ENCODE results near the gene TCF4. TPM values are rescaled to one million over a fixed set of nuclear protein-coding genes. Genes with fewer than 3 reads are reported as not detected.
A peak's percentile ranks its signal among the peaks of the same experiment; 100 is the strongest.

Gene TCF4
- total RNA-seq (36.6 TPM), polyA plus RNA-seq (12.7 TPM)
- long read RNA-seq, donor 1 = 0 reads
- long read RNA-seq, donor 2, partial matches to known transcripts = 6 of 12 reads
- long read RNA-seq, donor 2, other reads (novel, unspliced or antisense) = 0 of 12 reads
- long read RNA-seq, donor 3, partial matches to known transcripts = 0 of 2 reads
- long read RNA-seq, donor 3, other reads (novel, unspliced or antisense) = 0 of 2 reads
- long read RNA-seq, donor 4, full-length matches to known transcripts = 4 of 4 reads
- long read RNA-seq, donor 4, partial matches to known transcripts = 0 of 4 reads
- long read RNA-seq, donor 4, other reads (novel, unspliced or antisense) = 0 of 4 reads
- long read RNA-seq, donor 5, partial matches to known transcripts = 0 of 6 reads
- long read RNA-seq, donor 5, other reads (novel, unspliced or antisense) = 0 of 6 reads
- long read RNA-seq, donor 6, partial matches to known transcripts = 12 of 16 reads
- long read RNA-seq, donor 6, other reads (novel, unspliced or antisense) = 0 of 16 reads
- long read RNA-seq, donor 7, partial matches to known transcripts = 0 of 3 reads
- long read RNA-seq, donor 7, other reads (novel, unspliced or antisense) = 0 of 3 reads
- long read RNA-seq, donor 8, partial matches to known transcripts = 0 of 3 reads
- long read RNA-seq, donor 8, other reads (novel, unspliced or antisense) = 0 of 3 reads
- long read RNA-seq, donor 9, partial matches to known transcripts = 0 of 2 reads
- long read RNA-seq, donor 9, other reads (novel, unspliced or antisense) = 0 of 2 reads
- long read RNA-seq, donor 10, partial matches to known transcripts = 0 of 3 reads
- long read RNA-seq, donor 10, other reads (novel, unspliced or antisense) = 0 of 3 reads

DNA sequence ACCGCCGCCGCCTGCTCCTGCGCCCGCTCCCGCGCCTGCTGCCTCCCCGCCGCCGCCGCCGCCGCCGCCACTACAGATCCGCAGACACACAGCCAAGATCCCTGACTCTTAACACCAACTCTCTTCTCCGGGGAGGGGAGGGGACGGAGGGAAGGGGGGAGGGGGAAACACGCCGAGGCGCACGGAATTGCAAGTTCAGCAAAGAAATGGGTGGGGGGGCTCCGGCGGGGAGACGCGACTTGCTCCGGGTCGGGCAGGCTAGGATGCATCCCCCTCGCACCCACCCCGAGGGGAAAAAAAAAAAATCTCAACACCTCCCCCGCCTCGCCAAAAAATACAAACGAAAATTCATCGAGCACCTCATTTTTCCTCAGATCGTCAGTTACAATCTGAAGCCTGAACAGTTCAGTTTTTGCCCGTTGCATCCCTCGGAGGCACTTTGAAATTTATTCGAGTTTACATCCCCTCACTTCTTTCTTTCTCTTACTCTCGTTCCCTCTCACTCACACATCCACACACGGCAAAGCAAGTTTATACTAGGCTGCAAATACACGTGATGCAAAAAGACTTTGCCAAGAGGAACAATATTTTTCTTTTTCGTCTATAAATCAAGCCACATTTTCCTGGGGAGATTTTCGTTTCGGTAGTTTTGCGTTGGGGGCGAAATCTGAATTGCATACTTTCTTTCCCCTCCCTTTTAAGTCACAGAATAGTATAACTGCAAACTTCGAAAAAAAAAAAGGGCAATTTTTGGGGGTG, at the start of gene TCF4:
TCF4 (minus strand) TSS at position 82 of the 759 bp plus-strand sequence. CDS start 1,076 bp downstream, outside the sequence.
- 0% methylated on average over 46 of the region's 46 CpGs for WGBS
- Histone ChIP-seq H3K4me1 (ENCODE audit: control insufficient read depth in 2 of 2, insufficient read depth in 2 of 2, low read length in 2 of 2) (peaks cover 5 to 13% of the 10 kb centered on the region in 2 donors), H3K27me3 (ENCODE audit: control insufficient read depth in 2 of 2, insufficient read depth in 1 of 2, low read length in 1 of 2) (no peaks in the 10 kb centered on the region), H3K9me3 (ENCODE audit: control insufficient read depth in 2 of 2, insufficient read depth in 1 of 2, low read length in 1 of 2) (peaks cover 0 to 3% of the 10 kb centered on the region in 2 donors), H3K27ac (ENCODE audit: low read depth in 1 of 2, low read length in 1 of 2) (peak within 1 kb of the TSS; percentile 87 to 96), H3K4me3 (ENCODE audit: low read length in 2 of 2) (peak within 1 kb of the TSS; percentile 53 to 88), H3K36me3 (ENCODE audit: control insufficient read depth in 2 of 2, insufficient read depth in 2 of 2, low read length in 1 of 2) (no peaks in the 10 kb centered on the region)
- DNase-seq (ENCODE audit: low read depth in 6 of 9, low spot score in 9 of 9) = peak; percentile 45 to 82 (median 53)

DNA sequence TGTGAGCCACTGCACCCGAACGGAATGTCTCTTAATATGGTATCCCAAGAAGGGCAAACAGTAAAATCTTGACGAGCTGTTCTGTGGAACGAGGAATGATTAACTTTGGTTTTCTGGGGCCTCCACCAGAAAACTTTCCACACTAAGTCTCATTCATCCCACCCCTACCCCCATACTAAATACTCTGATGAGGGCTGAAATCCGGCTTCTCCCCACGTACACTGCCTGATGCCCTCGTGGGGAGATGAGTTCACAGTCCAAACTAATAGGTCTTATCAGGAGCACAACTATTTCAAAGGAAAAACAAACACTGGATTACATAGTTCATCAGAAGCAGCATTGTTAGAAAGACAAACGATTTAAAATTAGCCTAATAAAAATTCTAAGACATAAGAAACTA, 49.2 kb upstream of the TCF4 start:
- H3K4me1 ChIP-seq (ENCODE audit: control insufficient read depth in 2 of 2, insufficient read depth in 2 of 2, low read length in 2 of 2) = no peaks in the 10 kb centered on the region
- no peak overlapping the region for H3K4me3 ChIP-seq (ENCODE audit: low read length in 2 of 2)
- no peak for DNase-seq (ENCODE audit: low read depth in 6 of 9, low spot score in 9 of 9)
- no peak overlapping the region for H3K27ac ChIP-seq (ENCODE audit: low read depth in 1 of 2, low read length in 1 of 2)
- no peaks in the 10 kb centered on the region for H3K36me3 ChIP-seq (ENCODE audit: control insufficient read depth in 2 of 2, insufficient read depth in 2 of 2, low read length in 1 of 2)
- H3K27me3 ChIP-seq (ENCODE audit: control insufficient read depth in 2 of 2, insufficient read depth in 1 of 2, low read length in 1 of 2) = no peaks in the 10 kb centered on the region
- WGBS = 95% methylated on average over 8 of the region's 8 CpGs
- no peaks in the 10 kb centered on the region for H3K9me3 ChIP-seq (ENCODE audit: control insufficient read depth in 2 of 2, insufficient read depth in 1 of 2, low read length in 1 of 2)

DNA sequence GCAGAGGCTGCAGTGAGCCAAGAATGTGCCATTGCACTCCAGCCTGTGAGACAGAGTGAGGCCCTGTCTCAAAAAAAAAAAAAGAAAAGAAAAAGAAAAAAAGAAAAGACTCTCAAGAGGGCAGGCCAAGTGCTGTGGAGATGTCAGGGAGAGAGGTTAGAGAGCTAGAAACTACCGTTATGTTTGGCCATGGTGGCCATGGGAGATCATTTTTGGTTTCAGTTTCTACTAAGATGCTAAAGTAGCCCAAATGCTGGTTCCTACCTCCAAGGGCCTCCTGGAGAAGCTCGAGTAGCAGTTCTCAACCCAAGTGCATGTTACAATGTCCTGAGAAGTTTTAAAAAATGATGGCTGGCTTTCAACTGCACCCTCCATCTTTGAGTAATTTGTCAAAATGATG, 47.4 kb upstream of the TCF4 start:
- no peak for DNase-seq (ENCODE audit: low read depth in 6 of 9, low spot score in 9 of 9)
- Histone ChIP-seq H3K27me3 (ENCODE audit: control insufficient read depth in 2 of 2, insufficient read depth in 1 of 2, low read length in 1 of 2) (no peaks in the 10 kb centered on the region), H3K4me3 (ENCODE audit: low read length in 2 of 2) (no peak overlapping the region), H3K4me1 (ENCODE audit: control insufficient read depth in 2 of 2, insufficient read depth in 2 of 2, low read length in 2 of 2) (no peaks in the 10 kb centered on the region), H3K36me3 (ENCODE audit: control insufficient read depth in 2 of 2, insufficient read depth in 2 of 2, low read length in 1 of 2) (no peaks in the 10 kb centered on the region), H3K9me3 (ENCODE audit: control insufficient read depth in 2 of 2, insufficient read depth in 1 of 2, low read length in 1 of 2) (no peaks in the 10 kb centered on the region), H3K27ac (ENCODE audit: low read depth in 1 of 2, low read length in 1 of 2) (no peak overlapping the region)
- 48% methylated on average over 2 of the region's 2 CpGs for WGBS

DNA sequence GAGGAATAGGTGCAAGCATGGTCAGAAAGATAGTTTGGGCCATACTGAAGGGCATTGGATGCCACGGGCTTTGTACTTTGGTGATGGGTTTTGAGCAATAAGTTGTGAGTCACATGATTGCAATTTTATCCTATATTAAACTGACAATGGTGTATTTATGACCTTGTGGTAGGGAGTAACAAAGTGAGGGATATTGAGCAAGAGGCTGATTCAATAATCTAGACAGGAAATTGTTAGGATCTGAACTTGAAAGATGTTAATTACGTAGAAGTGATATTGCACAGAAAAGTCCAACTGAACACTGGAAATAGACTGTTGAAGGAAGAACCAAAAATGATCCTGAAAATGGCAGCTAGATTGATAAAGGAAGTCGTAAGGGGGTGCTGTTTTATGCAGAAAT, 46.6 kb upstream of the TCF4 start:
- Histone ChIP-seq H3K27ac (ENCODE audit: low read depth in 1 of 2, low read length in 1 of 2) (no peak overlapping the region), H3K4me3 (ENCODE audit: low read length in 2 of 2) (no peak overlapping the region), H3K9me3 (ENCODE audit: control insufficient read depth in 2 of 2, insufficient read depth in 1 of 2, low read length in 1 of 2) (no peaks in the 10 kb centered on the region), H3K36me3 (ENCODE audit: control insufficient read depth in 2 of 2, insufficient read depth in 2 of 2, low read length in 1 of 2) (no peaks in the 10 kb centered on the region), H3K4me1 (ENCODE audit: control insufficient read depth in 2 of 2, insufficient read depth in 2 of 2, low read length in 2 of 2) (no peaks in the 10 kb centered on the region), H3K27me3 (ENCODE audit: control insufficient read depth in 2 of 2, insufficient read depth in 1 of 2, low read length in 1 of 2) (no peaks in the 10 kb centered on the region)
- DNase-seq (ENCODE audit: low read depth in 6 of 9, low spot score in 9 of 9) = no peak
- 96% methylated on average over 3 of the region's 3 CpGs for WGBS

DNA sequence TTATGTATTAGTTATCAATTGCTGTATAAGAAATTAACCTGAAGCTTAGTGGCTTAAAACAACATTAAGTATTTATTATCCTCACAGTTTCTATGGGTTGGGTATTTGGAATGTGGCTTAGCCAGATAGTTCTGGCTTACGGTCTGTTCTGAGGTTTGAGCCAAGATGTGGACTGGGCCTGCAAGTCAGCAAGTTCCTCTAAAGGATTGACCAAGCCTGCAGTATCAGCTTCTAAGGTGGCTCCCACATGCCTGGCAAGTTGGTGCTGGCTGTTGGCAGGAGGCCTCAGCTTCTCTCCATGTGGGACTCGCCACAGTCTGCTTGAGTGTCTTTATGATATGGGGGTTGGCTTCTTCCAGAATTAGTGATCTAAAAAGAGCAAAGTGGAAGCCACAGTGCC, 45.0 kb upstream of the TCF4 start:
- H3K27ac ChIP-seq (ENCODE audit: low read depth in 1 of 2, low read length in 1 of 2) = no peak overlapping the region
- WGBS = 93% methylated on average over 2 of the region's 2 CpGs

DNA sequence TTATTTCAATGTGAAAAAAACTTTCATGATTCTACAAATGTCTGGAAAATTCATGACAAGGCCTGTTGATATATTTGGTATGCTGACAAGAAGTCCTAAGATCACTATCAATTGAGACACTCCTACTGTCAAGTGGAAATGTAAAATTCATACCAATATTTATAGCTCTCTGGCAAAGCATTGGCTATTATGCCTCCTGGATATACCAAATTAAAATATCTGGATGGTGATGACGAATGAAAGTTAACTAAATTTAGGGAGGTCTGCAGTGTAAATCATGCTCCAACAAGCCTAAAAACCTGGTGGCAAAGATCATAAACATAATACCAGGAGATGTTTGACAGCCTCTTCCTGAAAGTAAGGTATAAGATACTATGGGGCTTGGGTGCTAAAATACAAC, 41.1 kb upstream of the TCF4 start:
- 94% methylated on average over 1 of the region's 1 CpG for WGBS
- no peak for DNase-seq (ENCODE audit: low read depth in 6 of 9, low spot score in 9 of 9)

More for the DNA sequence above, 45.0 kb upstream of the TCF4 start:
- Histone ChIP-seq H3K36me3 (ENCODE audit: control insufficient read depth in 2 of 2, insufficient read depth in 2 of 2, low read length in 1 of 2) (no peaks in the 10 kb centered on the region), H3K4me3 (ENCODE audit: low read length in 2 of 2) (no peak overlapping the region), H3K4me1 (ENCODE audit: control insufficient read depth in 2 of 2, insufficient read depth in 2 of 2, low read length in 2 of 2) (no peaks in the 10 kb centered on the region), H3K9me3 (ENCODE audit: control insufficient read depth in 2 of 2, insufficient read depth in 1 of 2, low read length in 1 of 2) (no peaks in the 10 kb centered on the region), H3K27me3 (ENCODE audit: control insufficient read depth in 2 of 2, insufficient read depth in 1 of 2, low read length in 1 of 2) (no peaks in the 10 kb centered on the region)
- no peak for DNase-seq (ENCODE audit: low read depth in 6 of 9, low spot score in 9 of 9)

DNA sequence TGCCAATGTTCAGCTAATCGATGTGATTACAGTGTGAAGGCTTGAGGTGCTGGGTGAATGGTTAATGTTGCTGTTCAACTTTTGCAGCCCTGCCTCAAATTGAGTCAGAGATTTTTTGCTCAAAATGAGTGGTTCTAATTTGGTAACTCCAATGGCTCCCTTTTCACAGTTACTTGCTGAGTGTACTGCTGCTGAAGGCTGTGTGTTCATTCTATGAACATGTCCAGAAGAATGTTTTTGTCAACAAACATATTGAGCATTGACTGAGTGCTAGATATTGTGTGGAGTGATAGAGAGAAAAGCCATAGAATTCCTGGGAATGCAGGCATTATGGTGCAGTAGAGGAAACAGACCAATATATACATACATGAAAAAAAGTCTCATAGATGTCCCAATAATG, 39.0 kb upstream of the TCF4 start:
- WGBS = 97% methylated on average over 1 of the region's 1 CpG

More for the DNA sequence above, 41.1 kb upstream of the TCF4 start:
- no peaks in the 10 kb centered on the region for H3K4me1 ChIP-seq (ENCODE audit: control insufficient read depth in 2 of 2, insufficient read depth in 2 of 2, low read length in 2 of 2)
- no peaks in the 10 kb centered on the region for H3K27me3 ChIP-seq (ENCODE audit: control insufficient read depth in 2 of 2, insufficient read depth in 1 of 2, low read length in 1 of 2)
- no peak overlapping the region for H3K4me3 ChIP-seq (ENCODE audit: low read length in 2 of 2)
- H3K9me3 ChIP-seq (ENCODE audit: control insufficient read depth in 2 of 2, insufficient read depth in 1 of 2, low read length in 1 of 2) = no peaks in the 10 kb centered on the region
- no peaks in the 10 kb centered on the region for H3K36me3 ChIP-seq (ENCODE audit: control insufficient read depth in 2 of 2, insufficient read depth in 2 of 2, low read length in 1 of 2)
- no peak overlapping the region for H3K27ac ChIP-seq (ENCODE audit: low read depth in 1 of 2, low read length in 1 of 2)

DNA sequence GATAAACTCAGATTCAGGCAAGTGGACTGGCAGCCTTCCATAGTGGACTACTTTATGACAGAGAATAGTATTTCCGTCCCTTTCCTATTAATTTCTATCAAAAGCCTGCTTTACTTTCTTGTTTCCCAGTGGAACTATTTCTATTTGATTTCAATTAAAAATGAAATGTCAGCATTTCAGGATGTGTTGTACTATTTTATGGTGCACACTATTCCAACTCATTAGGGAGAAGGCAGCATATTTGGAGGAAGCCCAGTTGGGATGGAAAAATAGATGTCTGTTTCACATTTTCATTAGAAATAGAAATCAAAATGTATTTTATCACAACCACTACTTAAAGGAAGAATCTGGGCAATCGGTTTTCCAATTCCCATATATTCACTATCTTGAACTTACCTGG, 37.9 kb upstream of the TCF4 start:
- no peaks in the 10 kb centered on the region for H3K9me3 ChIP-seq (ENCODE audit: control insufficient read depth in 2 of 2, insufficient read depth in 1 of 2, low read length in 1 of 2)
- no peaks in the 10 kb centered on the region for H3K4me1 ChIP-seq (ENCODE audit: control insufficient read depth in 2 of 2, insufficient read depth in 2 of 2, low read length in 2 of 2)
- H3K27ac ChIP-seq (ENCODE audit: low read depth in 1 of 2, low read length in 1 of 2) = no peak overlapping the region
- WGBS = 93% methylated on average over 2 of the region's 2 CpGs
- H3K27me3 ChIP-seq (ENCODE audit: control insufficient read depth in 2 of 2, insufficient read depth in 1 of 2, low read length in 1 of 2) = no peaks in the 10 kb centered on the region
- no peaks in the 10 kb centered on the region for H3K36me3 ChIP-seq (ENCODE audit: control insufficient read depth in 2 of 2, insufficient read depth in 2 of 2, low read length in 1 of 2)
- H3K4me3 ChIP-seq (ENCODE audit: low read length in 2 of 2) = no peak overlapping the region
- no peak for DNase-seq (ENCODE audit: low read depth in 6 of 9, low spot score in 9 of 9)

More for the DNA sequence above, 39.0 kb upstream of the TCF4 start:
- H3K27me3 ChIP-seq (ENCODE audit: control insufficient read depth in 2 of 2, insufficient read depth in 1 of 2, low read length in 1 of 2) = no peaks in the 10 kb centered on the region
- no peak overlapping the region for H3K27ac ChIP-seq (ENCODE audit: low read depth in 1 of 2, low read length in 1 of 2)
- no peaks in the 10 kb centered on the region for H3K9me3 ChIP-seq (ENCODE audit: control insufficient read depth in 2 of 2, insufficient read depth in 1 of 2, low read length in 1 of 2)
- no peak for DNase-seq (ENCODE audit: low read depth in 6 of 9, low spot score in 9 of 9)
- H3K4me1 ChIP-seq (ENCODE audit: control insufficient read depth in 2 of 2, insufficient read depth in 2 of 2, low read length in 2 of 2) = no peaks in the 10 kb centered on the region
- no peaks in the 10 kb centered on the region for H3K36me3 ChIP-seq (ENCODE audit: control insufficient read depth in 2 of 2, insufficient read depth in 2 of 2, low read length in 1 of 2)
- no peak overlapping the region for H3K4me3 ChIP-seq (ENCODE audit: low read length in 2 of 2)

All from thymus (tissue), 14 donors.